IMR-90 (cell line): ENCODE data around the gene HOXC6. TPM values are rescaled to one million over a fixed set of nuclear protein-coding genes. Genes with fewer than 3 reads are reported as not detected.

Source experiments
- ATAC-seq: fragments of 200-7000 bp; cut with Tn5 transposase; 2 replicates; pipeline ENCODE4 v1.9.1; 2020; ENCODE audit warnings: low read depth, mild to moderate bottlenecking, moderate library complexity
- BruUV-seq: library from RNA; stranded (reverse); fragments of 400-500 nt; replicated peaks from 2 replicates; lab custom pipeline; 2021; lab: Mats Ljungman, UMichigan
- CTCF ChIA-PET: fragments of 300-600 bp; formaldehyde crosslinking; extraction: SDS; loops from one replicate; lab custom pipeline; 2021; ENCODE audit warnings: antibody characterized with exemption; lab: Yijun Ruan, JAX
- POLR2A ChIA-PET: fragments of 300-600 bp; sonication (Branson Sonifier 250); formaldehyde crosslinking; loops from one replicate; lab custom pipeline; 2022; ENCODE audit warnings: antibody characterized with exemption; ENCODE audit not compliant: unreplicated experiment; lab: Charles Lee
- DNase-seq: peaks from one replicate; pipeline ENCODE4 v3.0.0; 2013
- H2AFZ ChIP-seq: replicated peaks from 2 replicates; pipeline ENCODE3; 2013; ENCODE audit warnings: low read length, mild to moderate bottlenecking; ENCODE audit not compliant: poor library complexity
- H2AK5ac ChIP-seq: 2 replicates; pipeline ENCODE4 v1.6.1; 2013; ENCODE audit warnings: low read depth, low read length, inconsistent platforms
- H2AK9ac ChIP-seq: replicated peaks from 2 replicates; pipeline ENCODE3; 2013; ENCODE audit warnings: mild to moderate bottlenecking, low read depth, low read length, moderate library complexity; ENCODE audit not compliant: poor library complexity
- H2BK120ac ChIP-seq: 2 replicates; pipeline ENCODE4 v1.6.1; 2013; ENCODE audit warnings: low read depth, low read length, inconsistent platforms
- H2BK15ac ChIP-seq: 3 replicates; pipeline ENCODE4 v1.6.1; 2013; ENCODE audit warnings: low read depth, low read length, inconsistent platforms
- H2BK20ac ChIP-seq: 2 replicates; pipeline ENCODE4 v1.6.1; 2013; ENCODE audit warnings: low read depth, mild to moderate bottlenecking, inconsistent platforms, low read length, moderate library complexity
- H2BK5ac ChIP-seq: 2 replicates; pipeline ENCODE4 v1.6.1; 2013; ENCODE audit warnings: mild to moderate bottlenecking, low read depth, low read length, inconsistent platforms; ENCODE audit not compliant: poor library complexity, severe bottlenecking
- H3K14ac ChIP-seq: replicated peaks from 2 replicates; pipeline ENCODE4 v1.6.1; 2013; ENCODE audit warnings: low read depth, low read length, inconsistent platforms
- H3K18ac ChIP-seq: 2 replicates; pipeline ENCODE4 v1.6.1; 2013; ENCODE audit warnings: low read depth, low read length, control low read depth
- H3K23ac ChIP-seq: 2 replicates; pipeline ENCODE4 v1.6.1; 2013; ENCODE audit warnings: low read depth, low read length, inconsistent platforms
- H3K27ac ChIP-seq: 2 replicates; pipeline ENCODE4 v1.5.1; 2013; ENCODE audit warnings: mild to moderate bottlenecking, control low read depth, low read length; ENCODE audit not compliant: insufficient read depth
- H3K27me3 ChIP-seq: 2 replicates; pipeline ENCODE4 v1.6.1; 2013; ENCODE audit warnings: low read length; ENCODE audit not compliant: control insufficient read depth, insufficient read depth
- H3K36me3 ChIP-seq: 2 replicates; pipeline ENCODE4 v1.6.1; 2013; ENCODE audit warnings: low read length, mixed read lengths; ENCODE audit not compliant: control insufficient read depth, insufficient read depth
- H3K4ac ChIP-seq: 2 replicates; pipeline ENCODE4 v1.6.1; 2013; ENCODE audit warnings: low read depth, low read length, inconsistent platforms
- H3K4me1 ChIP-seq: 2 replicates; pipeline ENCODE4 v1.6.1; 2013; ENCODE audit warnings: low read length, mixed read lengths; ENCODE audit not compliant: control insufficient read depth, insufficient read depth
- H3K4me2 ChIP-seq: 2 replicates; pipeline ENCODE4 v1.6.1; 2013; ENCODE audit warnings: low read depth, mild to moderate bottlenecking, control low read depth, low read length, moderate library complexity
- H3K4me3 ChIP-seq: 2 replicates; pipeline ENCODE4 v1.5.1; 2013; ENCODE audit warnings: low read depth, mild to moderate bottlenecking, control low read depth, low read length, moderate library complexity; ENCODE audit not compliant: insufficient read depth
- H3K56ac ChIP-seq: 2 replicates; pipeline ENCODE4 v1.6.1; 2013; ENCODE audit warnings: low read length, inconsistent platforms; ENCODE audit not compliant: insufficient read depth; ENCODE audit errors: extremely low read depth
- H3K79me1 ChIP-seq, 2 experiments: 2 replicates each; pipeline ENCODE4 v1.6.1; 2013; ENCODE audit warnings: low read length in 2 of 2, inconsistent platforms in 1 of 2, low read depth in 1 of 2
- H3K9ac ChIP-seq: 2 replicates; pipeline ENCODE4 v1.6.1; 2013; ENCODE audit warnings: low read depth, low read length, control low read depth
- H3K9me1 ChIP-seq: 2 replicates; pipeline ENCODE4 v1.6.1; 2013; ENCODE audit warnings: low read length, inconsistent platforms; ENCODE audit not compliant: insufficient read depth
- H3K9me3 ChIP-seq: 2 replicates; pipeline ENCODE4 v1.6.1; 2013; ENCODE audit warnings: low read length; ENCODE audit not compliant: control insufficient read depth, insufficient read depth
- H4K20me1 ChIP-seq: 2 replicates; pipeline ENCODE4 v1.6.1; 2013; ENCODE audit warnings: low read length, inconsistent platforms; ENCODE audit not compliant: insufficient read depth
- H4K5ac ChIP-seq: 2 replicates; pipeline ENCODE4 v1.6.1; 2013; ENCODE audit warnings: mild to moderate bottlenecking, low read depth, low read length, control low read depth
- H4K8ac ChIP-seq, 2 experiments: 2 replicates each; pipeline ENCODE4 v1.6.1; 2013; ENCODE audit warnings: low read depth in 2 of 2, low read length in 2 of 2, control low read depth in 1 of 2, inconsistent platforms in 1 of 2
- H4K91ac ChIP-seq: 2 replicates; pipeline ENCODE4 v1.6.1; 2013; ENCODE audit warnings: low read depth, low read length, inconsistent platforms; ENCODE audit not compliant: insufficient read depth
- BHLHE40 ChIP-seq: fragments of 150-350 bp; IDR thresholded peaks from 2 replicates; pipeline ENCODE4 v1.6.1; 2016; ENCODE audit warnings: mild to moderate bottlenecking, low read depth, low read length
- CEBPB ChIP-seq: IDR thresholded peaks from 2 replicates; pipeline ENCODE4 v1.6.1; 2012; ENCODE audit warnings: low read depth, low read length, improper control_type of control experiment
- FOS ChIP-seq: fragments of 150-350 bp; IDR thresholded peaks from 2 replicates; pipeline ENCODE4 v1.6.1; 2016; ENCODE audit warnings: low read depth, low read length
- RCOR1 ChIP-seq: IDR thresholded peaks from 2 replicates; pipeline ENCODE4 v1.6.1; 2012; ENCODE audit warnings: mild to moderate bottlenecking, low read length, improper control_type of control experiment; ENCODE audit not compliant: insufficient replicate concordance
- RFX5 ChIP-seq: IDR thresholded peaks from 2 replicates; pipeline ENCODE4 v1.8.0; 2012; ENCODE audit warnings: low read depth, mild to moderate bottlenecking, low read length, moderate library complexity
- SMC3 ChIP-seq: fragments of 150-350 bp; IDR thresholded peaks from 2 replicates; pipeline ENCODE4 v1.6.1; 2016; ENCODE audit warnings: low read depth, mild to moderate bottlenecking, antibody characterized with exemption, low read length, moderate library complexity
- USF2 ChIP-seq: fragments of 150-350 bp; IDR thresholded peaks from 2 replicates; pipeline ENCODE4 v1.6.1; 2017; ENCODE audit warnings: mild to moderate bottlenecking, antibody characterized with exemption, low read length, low read depth
- WGBS, 2 experiments: methylation state at CpG; one replicate each; pipeline versions ENCODE4 v1.1.5 to v1.1.7; 2013; ENCODE audit warnings: missing lambda C conversion rate in 2 of 2; ENCODE audit not compliant: insufficient read length in 1 of 2; ENCODE audit errors: extremely low coverage in 2 of 2; 5-methylcytosine and 5-hydroxymethylcytosine counted together
- dilution Hi-C: fragments of 300-500 bp; cut with HindIII; formaldehyde crosslinking; loops from one replicate; pipeline ENCODE4 v1.14.3; 2018; ENCODE audit warnings: low sequenced_read_pairs; ENCODE audit not compliant: unreplicated experiment
- in situ Hi-C: fragments of 300-500 bp; cut with MboI; formaldehyde crosslinking; loops from 3 replicates; pipeline ENCODE4 v1.14.3; 2019; ENCODE audit warnings: low sequenced_read_pairs, inconsistent platforms, mixed read lengths
- intact Hi-C: fragments of 100-400 bp; cut with micrococcal nuclease; formaldehyde crosslinking; loops from 2 replicates; pipeline ENCODE4 v1.10.0; 2022
- polyA plus RNA-seq, 3 experiments: library from polyadenylated mRNA; depleted of rRNA; stranded (reverse); fragments of >200 nt; gene quantifications; 2 replicates each; pipeline ENCODE4 v1.2.3, GENCODE V29; 2012; ENCODE audit warnings: low replicate concordance in 1 of 3
- total RNA-seq: library from RNA; depleted of rRNA; stranded (reverse); fragments of >200 nt; gene quantifications from 2 replicates; pipeline ENCODE4 v1.2.3, GENCODE V29; 2012

Gene HOXC6
- total and polyA plus RNA-seq, 2 of the 4 experiments (the other 2 are of a cell fraction), result 1.1 TPM; not detected in 1

GRCh38 chr12:53995378-53996239, 32.6 kb upstream of the HOXC6 start (continued):
- no peak for TF ChIP-seq CEBPB

GRCh38 chr12:53996240-53997203, 31.7 kb upstream of the HOXC6 start:
- Histone ChIP-seq H3K9me1 (no peaks in the 10 kb centered on the region), H3K9me3 (peaks cover 19% of the 10 kb centered on the region), H3K23ac (no peak overlapping the region), H3K27me3 (peaks cover 98% of the 10 kb centered on the region), H2BK20ac (no peak overlapping the region), H3K9ac (no peak overlapping the region), H3K4me3 (no peak overlapping the region), H2BK15ac (no peak overlapping the region), H3K27ac (no peak overlapping the region), H4K5ac (no peak overlapping the region), H3K4me1 (peaks cover 2% of the 10 kb centered on the region; the same call in 1 of the 2 replicates), H3K4ac (no peak overlapping the region), H2BK120ac (no peak overlapping the region), H3K14ac (no peak overlapping the region), H3K36me3 (no peaks in the 10 kb centered on the region), H2AFZ (no peak overlapping the region), H4K8ac (no peak overlapping the region), H3K79me1 (no peaks in the 10 kb centered on the region), H2AK9ac (no peak overlapping the region), H3K56ac (no peak overlapping the region), H4K20me1 (no peaks in the 10 kb centered on the region), H2AK5ac (no peak overlapping the region), H4K91ac (no peak overlapping the region), H2BK5ac (no peak overlapping the region), H3K4me2 (no peak overlapping the region; the same call in 1 of the 2 replicates), H3K18ac (no peak overlapping the region)
- ChIA-PET CTCF (no interaction called here), POLR2A (no interaction called here)
- no TSS peak for BruUV-seq
- dilution Hi-C loops (no loop called here), intact Hi-C loops (no loop called here), in situ Hi-C loops (loop anchor here (10.0 kb wide), 2 partner anchors 232 to 378 kb away; no protein-coding TSS in a partner anchor)
- TF ChIP-seq BHLHE40 (no peak), FOS (no peak), SMC3 (no peak), RFX5 (no peak), USF2 (no peak), RCOR1 (no peak)
- ATAC-seq (no peak), DNase-seq (no peak)
- 51% methylated on average over 4 of the region's 29 CpGs; no CpG with 5 or more reads in 1 of the 2 experiments for WGBS, 2 experiments
